ENCODE data around the gene G3BP2. TPM values are rescaled to one million over a fixed set of nuclear protein-coding genes. Genes with fewer than 3 reads are reported as not detected.
"Not testable (repeated sequence)": the region's sequence is repeated elsewhere in the genome, so short reads cannot be mapped to it uniquely, and the experiment has no call there.

The G3BP2 gene
- total RNA-seq, 1 experiment from 2014 or later = 184 TPM

DNA sequence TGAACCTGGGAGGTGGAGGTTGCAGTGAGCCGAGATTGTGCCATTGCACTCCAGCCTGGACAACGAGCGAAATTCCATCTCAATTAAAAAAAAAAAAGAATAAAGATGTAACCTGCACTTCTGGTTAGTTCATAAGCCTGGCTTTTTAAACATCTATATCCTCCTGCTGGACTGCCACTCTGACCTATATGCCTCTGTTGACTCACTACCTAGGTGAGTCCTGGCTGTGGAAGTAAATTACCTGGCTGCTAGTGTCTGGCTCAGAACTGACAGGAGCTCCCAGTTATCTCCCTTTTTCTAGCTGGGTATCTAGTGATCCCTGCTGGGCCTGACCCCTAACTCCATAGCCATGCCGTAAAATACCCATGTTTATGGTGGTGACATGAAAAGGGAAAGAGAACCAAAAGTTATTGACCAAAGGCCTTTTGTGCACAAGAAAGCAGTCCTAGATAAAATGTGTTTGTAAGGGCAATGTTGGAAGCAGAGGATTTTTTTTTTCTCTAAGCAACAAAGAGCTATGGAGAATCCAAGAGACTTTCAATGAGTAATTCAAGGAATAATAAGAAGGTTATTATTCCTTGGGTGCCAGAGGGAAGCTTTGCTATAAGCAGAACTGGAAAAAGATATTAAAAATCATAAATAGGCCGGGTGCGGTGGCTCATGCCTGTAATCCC, 10.4 kb upstream of the G3BP2 start:
- no peak for DNase-seq (ENCODE audit: low read depth)

DNA sequence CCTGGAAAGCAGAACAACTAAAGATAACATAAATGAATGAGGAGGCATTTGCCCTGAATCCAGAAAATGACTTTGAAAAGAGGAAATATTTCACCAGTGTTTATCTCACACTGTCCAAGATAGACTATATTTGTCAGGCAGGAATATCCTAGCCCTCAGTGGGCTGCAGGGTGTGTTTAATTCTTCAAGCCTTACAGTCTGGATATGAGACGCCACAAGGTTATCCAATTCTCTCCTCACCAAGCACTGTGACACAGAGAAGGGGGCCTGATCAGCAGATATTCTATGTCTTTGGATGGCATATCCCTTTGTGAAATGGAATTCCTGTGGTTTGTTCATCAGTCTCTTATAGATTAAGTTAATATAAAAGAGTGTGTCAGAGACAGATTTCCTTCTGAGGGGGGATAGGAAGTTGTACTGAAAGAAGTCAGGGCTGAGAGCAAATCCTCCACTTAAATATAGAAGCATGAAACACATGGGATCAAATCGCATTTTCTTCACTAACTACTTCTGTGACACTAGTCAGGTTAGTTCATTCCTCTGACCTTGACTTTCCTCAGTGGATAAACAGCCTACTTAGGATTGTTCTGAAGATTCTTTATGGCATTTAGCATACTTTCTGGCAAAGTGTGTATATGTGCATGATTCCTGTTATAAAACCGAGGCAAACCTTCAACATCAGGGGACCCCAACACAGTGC, 6.8 kb upstream of the G3BP2 start:
- DNase-seq (ENCODE audit: low read depth) = no peak

DNA sequence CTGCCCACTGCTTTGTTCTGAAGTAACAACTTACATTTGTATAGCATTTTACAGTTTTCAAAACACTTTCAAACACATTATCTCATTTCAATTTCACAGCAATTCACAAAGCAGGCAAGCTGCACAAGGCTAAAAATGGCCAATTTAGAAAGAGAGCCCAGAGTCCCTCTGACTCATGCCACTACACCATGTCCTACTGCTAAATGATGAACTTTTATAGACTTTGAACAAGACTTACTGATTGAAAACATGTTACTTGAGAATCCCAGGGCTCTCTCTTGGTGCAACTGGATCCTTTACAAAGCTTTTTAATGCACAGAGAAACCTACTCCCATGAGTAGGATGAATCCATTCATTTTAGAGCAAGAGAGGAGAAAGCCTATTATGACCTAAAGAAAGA, 5.8 kb upstream of the G3BP2 start:
- peak; percentile 12 for DNase-seq (ENCODE audit: low read depth)

DNA sequence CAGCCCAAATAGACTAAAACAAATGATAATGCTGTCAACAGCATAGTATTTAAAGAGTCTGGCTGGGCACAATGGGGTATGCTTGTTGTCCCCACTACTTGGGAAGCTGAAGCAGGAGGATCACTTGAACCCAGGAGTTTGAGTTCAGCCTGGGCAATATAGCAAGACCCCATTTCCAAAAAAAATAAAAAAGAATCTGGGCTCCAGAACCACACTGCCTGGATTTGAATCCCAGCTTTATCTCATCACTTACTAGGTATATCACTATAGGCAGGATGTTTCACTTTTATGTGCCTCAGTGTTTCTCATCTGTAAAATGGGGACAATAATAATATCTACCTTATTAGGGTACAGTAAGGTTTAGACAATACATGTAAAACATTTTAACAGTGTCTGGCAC, 5.3 kb upstream of the G3BP2 start:
- DNase-seq (ENCODE audit: low read depth) = no peak

DNA sequence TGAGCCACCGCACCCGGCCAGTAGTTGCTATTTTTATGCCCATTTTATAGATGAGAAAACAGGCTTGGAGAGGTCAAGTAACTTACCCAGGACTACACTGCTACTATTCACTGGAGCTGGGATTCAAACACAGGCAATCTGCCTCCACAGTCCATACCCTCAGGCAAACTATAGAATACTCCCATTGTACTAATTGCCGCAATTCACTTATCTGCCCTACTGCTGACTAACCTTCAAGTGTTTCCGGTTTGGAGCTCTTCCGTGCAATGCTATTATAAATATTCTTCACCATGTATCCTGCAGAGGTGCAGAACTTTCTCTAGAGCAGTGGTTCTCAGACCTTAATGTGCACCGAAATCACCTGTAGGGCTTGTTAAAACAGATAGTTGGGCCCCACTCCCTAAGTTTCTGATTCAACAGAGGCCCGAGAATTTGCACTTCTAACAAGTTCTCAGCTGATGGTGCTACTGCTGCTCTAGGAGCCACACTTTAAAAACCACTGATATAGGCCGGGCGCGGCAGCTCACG, 1.9 kb upstream of the G3BP2 start:
- DNase-seq (ENCODE audit: low read depth) = no peak

DNA sequence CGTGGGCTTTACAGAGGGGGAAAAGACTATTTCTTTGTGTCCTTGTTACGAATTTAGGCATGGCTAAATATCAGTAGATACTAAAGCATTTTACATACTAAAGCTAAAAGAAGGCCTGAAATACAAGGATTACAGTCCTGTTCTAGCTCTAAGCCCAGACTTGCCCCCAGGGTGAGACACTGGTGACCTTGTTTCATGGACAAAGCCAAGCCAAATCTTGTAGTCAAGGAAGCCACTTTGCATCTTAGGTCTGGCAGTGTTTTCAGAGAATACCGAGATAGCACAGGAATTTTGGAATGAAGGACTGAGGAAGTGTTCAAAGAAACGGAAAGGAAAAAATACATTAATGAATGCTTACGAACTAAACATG, 733 bp upstream of the G3BP2 start:
- no peak for DNase-seq (ENCODE audit: low read depth)

DNA sequence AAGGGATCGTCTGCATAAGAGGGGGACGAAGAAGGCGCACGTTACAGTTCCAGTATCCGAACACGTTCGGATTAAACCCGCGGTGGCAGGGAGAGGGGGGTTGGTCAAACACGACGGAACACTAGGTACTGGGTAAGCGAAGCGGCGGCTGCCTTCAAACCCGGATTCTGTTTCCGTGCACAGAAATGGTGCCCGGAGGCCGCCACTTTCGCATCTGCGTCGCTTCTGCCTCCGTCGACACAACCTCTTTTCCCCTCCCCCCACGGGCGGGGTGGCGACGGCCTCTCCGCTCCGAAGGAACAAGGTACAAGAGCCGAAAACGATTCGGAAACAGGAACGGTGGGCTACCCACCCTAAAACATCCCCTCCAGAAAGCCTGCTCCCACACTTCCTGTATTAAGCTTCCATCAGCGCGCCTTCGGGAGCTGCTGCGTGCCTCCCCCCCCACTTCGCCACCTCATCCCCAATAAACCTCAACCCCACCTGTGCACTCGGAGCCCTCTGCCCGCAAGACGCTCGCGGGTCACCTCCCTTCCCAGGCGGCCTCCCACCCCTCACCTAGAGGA, 667 bp downstream of the G3BP2 start:
- peak; percentile 52 for DNase-seq (ENCODE audit: low read depth)

DNA sequence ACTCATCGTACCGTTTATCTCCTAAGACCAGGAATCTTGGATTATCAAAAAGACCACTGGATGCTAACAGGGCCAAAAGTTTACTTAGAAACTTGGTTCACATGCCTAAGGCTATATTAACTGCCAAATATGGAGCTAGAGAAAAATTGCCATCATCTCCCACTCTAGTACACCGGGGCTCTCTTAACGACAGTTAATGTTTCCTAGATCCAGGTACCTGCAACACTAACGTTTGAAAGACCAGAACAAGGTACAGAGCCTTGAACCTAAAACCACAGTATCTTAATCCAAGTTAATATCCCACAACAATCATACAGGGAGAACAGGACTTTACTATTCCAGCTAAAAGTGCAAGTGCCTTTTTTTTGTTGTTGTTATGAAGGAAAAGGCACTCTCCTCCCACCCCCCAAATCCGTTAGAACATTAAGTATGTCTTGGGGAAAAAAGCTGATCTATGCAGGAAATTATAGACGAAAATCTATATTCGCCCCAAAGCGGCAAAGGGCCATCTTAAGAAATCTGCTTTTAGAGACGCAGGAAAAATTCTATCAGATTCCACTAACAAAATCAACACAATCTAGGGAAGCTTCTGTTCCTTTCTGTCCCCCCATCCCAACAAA, 1.3 kb downstream of the G3BP2 start:
- DNase-seq (ENCODE audit: low read depth) = no peak

DNA sequence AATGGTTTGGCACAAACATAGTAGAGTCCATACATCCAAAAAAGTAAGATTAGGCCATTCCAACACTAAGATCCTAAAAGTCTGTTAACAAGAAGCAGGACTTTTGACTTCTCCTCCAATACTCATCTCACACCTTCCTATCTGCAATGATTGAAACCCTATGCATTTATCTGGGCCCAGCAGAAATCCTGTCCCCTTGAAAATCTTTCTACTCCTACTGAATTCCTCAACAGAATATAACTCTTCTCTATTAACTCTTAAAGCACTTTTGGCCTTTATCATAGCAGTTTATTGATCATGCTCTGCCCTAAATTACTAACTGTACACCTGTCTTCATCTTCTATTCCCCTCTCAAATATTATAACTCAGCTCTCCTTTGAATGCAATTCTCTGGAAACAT, 4.6 kb downstream of the G3BP2 start:
- no peak for DNase-seq (ENCODE audit: low read depth)

DNA sequence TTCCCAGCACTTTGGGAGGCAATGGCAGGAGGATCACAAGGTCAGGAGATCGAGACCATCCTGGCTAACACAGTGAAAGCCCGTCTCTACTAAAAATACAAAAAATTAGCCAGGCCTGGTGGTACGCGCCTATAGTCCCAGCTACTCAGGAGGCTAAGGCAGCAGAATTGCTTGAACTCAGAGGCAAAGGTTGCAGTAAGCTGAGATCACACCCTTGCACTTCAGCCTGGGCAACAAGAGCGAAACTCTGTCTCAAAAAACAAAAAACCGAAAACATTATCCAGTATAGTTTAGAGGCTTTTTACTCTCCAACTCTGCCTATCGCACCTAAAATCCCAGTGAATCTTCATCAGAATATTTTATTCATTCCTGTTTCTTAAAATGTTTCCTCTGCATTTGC, 5.6 kb downstream of the G3BP2 start:
- DNase-seq (ENCODE audit: low read depth) = not testable (repeated sequence)

DNA sequence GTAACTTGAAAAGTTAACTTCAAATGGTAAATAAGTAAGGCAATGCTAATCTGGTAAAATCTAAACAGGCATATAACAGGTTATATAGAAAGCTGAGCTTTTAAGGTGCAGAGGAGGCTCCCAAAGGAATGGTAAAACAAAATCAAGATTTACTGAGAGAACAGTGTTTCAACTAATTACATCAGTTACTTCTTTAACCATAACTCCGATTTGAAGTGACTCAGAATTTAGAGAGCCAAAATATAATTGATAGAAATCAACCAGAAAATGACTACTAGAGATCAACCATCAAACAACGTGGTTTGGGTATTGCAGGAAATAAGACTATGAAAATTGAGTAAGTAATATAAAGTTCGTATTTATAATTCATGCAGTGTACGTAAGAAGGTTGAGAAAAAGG, 6.9 kb downstream of the G3BP2 start:
- no peak for DNase-seq (ENCODE audit: low read depth)

DNA sequence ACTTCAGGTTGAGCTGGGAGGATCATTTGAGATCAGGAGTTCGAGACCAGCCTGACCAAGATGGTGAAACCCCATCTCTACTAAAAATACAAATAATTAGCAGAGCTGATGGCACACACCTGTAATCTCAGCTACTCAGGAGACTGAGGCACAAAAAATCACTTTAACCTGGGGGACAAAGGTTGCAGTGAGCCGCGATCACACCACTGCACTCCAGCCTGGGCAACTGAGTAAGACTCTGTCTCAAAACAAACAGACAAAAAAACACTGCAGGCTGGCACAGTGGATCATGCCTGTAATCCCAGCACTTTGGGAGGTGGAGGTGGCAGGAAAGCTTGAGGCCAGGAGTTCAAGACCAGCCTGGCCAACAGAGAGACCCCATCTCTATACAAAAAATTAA, 8.6 kb downstream of the G3BP2 start:
- not testable (repeated sequence) for DNase-seq (ENCODE audit: low read depth)

DNA sequence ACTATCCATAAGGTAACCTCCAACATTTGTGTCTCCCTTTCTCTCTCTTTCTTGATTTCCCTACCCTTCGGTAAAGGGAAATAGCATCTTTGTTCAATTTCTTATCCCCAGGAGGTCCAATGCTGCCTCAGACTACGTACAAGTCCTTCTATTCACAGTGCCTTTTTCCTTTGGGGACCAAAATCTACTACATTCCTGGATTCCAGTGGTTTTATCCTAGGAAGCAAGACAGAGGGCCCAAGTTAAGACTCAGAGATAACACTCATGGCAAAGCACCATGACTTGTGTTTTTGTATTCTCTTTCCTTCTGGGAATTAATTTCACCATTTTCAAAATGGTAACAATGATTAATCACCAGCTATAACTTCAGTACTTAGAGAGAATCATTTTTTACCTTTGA, 10.6 kb downstream of the G3BP2 start:
- DNase-seq (ENCODE audit: low read depth) = no peak

DNA sequence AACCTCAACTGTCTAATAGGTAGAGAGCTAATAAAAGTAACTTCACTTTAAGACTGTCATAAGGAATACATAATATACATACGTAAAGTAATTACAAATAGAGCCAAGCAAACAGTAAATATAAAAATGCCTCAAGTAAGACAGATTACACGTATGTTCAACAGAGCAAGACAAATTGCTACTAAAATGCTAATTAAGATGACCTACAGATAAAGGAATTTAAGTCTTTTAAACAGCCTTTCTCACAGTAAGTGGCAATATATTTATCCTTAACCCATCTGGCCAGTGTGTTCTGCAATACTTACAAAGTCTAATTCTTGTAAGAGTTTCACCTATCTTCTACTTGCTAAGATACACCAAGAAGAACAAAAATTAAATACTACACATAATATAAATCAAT, 12.7 kb downstream of the G3BP2 start:
- no peak for DNase-seq (ENCODE audit: low read depth)

DNA sequence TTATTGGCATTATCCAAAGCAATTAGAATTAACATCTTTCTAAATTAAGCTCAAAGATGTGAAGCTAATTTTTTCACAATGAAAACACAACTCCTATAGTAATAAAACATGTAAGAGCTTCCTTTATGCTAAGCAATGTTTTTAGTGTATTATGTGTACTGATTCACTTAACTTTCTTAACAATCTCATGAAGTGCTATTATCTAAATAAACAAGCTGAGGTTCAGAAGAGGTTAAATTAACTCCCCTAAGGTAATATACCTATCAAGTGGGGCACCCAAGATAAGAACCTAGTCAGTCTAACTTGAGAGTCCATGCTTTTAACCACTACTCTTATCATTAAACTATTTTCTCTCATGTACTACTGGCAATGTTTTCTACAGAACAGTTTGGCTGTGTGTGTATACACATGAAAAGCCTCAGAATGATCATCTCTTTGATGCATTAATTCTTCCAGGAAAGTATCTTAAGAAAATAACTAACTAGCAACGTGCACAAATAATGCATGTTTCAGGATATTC, 13.6 kb downstream of the G3BP2 start:
- no peak for DNase-seq (ENCODE audit: low read depth)

DNA sequence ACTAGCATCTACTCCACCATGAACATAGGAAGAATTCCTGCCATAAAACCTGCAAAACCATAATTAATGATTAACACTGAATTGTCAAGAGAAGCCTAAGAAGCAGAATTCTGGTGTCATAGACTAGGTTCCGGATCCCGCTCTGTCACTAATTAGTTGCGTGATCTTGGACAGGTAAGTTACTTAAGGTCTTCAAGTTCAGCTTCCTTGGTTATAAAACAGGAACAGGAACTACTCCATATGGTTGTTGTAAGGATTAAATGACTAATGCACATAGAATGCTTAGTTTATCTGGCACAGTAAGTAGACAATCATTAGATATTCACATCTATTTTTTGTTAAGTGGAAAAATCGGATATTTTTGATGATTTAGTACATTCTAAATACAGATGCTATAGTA, 14.3 kb downstream of the G3BP2 start:
- no peak for DNase-seq (ENCODE audit: low read depth)

DNA sequence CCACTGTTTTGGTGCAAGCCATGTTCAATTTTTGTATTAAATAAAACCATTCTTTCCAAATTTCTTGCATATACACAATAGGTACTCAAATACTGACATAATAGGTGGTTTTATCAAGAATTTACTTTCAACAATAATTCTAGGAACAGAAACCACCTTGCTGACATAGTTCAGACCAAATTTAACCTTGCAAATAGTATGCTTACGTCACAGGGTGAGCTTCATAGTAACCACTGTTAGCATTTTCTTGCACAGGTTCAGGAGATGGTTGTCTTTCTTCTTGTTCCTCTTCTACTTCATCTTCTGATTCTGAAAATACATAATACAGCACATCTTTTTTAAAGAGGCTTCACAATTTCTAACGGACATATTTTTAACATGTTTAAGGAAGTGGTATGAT, 17.6 kb downstream of the G3BP2 start:
- no peak for DNase-seq (ENCODE audit: low read depth)

DNA sequence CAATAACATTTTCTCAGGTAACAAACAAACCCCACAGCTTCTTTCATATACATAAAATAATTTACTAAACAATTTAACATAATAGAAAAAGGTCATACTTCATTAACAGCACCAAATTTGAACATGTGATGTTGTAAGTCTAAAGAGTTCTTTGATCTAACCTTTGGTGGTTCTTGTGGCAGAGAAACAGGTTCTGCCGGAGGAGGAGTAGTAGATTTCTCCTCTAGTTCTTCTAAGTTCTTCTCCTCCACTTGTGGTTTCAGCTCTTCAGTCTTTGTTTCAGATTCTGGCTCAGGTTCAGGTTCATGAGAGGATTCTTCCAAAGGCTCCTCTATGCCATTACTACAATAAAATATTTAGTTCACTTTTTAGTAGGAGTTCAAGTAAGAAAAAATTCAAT, 18.3 kb downstream of the G3BP2 start:
- DNase-seq (ENCODE audit: low read depth) = no peak

DNA sequence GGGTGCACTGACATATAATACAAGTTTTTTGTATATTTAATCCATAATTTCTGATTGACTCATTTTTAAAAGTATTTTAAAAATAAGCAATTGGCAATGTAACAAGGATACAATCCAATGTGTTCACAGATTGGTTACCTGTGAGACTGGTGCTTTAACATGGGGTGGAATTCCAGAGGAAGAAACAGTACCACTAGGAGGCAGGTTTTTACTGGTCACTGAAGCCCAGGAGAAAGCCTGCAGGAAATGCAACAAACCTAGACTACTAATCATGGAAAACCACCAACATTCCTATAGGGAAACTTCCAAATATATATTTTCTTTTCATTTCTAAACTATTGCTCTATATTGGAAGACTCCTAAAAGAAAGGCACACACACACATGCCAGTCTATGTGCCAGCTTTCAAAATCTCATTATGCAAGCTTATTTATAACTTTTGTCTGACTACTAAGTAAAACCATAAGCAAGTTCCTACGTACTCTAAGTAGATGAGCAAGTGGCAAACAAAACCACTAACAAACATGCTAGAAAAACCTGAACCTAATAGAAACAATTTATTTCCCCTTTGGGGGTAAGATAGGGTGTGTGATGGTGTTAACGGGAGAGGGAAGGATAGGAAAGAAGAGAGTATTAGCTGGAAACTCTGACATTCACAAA, 19.2 kb downstream of the G3BP2 start:
- DNase-seq (ENCODE audit: low read depth) = peak; percentile 28

DNA sequence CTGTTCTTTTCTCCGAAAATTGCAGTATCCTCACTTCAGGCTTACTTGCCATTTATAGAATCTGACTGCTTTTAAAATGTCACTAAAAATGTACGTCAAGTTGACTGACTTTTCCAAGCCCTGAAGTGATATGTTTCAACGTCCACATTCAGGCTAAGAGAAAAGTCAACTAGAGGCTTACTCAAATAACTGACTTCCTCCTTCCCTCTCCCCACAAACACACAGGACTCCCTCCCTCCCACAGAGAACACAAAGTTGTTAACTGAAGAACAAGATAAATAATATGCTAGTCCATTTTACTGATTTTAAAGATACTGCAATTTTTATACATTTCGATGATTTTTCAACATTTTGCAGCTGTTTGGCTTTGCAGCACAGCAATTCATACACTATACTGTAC, 29.1 kb downstream of the G3BP2 start:
- DNase-seq (ENCODE audit: low read depth) = no peak

DNA sequence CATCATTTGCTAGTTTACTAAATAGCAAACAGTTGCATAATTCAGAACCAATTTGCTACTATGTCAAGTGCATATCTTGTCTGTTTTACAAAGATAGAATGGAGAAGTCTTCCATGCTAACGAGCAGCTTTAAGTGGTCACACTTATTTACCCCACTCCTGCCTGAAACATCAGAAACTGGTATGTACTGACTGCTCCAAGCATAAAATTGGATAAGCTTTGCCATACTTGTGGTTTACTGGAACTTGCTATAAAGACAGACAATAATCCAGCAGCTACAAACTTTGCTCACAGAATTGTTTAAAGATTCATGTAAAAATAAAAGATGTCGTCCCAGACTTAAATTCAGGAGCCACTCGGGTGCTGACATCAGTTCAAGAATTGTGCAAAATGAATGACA, 29.6 kb downstream of the G3BP2 start:
- no peak for DNase-seq (ENCODE audit: low read depth)
